Measurements from ENCODE around the gene RPL10.
A peak's percentile ranks its signal among the peaks of the same experiment; 100 is the strongest.
"Not testable (repeated sequence)": the region's sequence is repeated elsewhere in the genome, so short reads cannot be mapped to it uniquely, and the experiment has no call there.

RPL10 gene

DNA sequence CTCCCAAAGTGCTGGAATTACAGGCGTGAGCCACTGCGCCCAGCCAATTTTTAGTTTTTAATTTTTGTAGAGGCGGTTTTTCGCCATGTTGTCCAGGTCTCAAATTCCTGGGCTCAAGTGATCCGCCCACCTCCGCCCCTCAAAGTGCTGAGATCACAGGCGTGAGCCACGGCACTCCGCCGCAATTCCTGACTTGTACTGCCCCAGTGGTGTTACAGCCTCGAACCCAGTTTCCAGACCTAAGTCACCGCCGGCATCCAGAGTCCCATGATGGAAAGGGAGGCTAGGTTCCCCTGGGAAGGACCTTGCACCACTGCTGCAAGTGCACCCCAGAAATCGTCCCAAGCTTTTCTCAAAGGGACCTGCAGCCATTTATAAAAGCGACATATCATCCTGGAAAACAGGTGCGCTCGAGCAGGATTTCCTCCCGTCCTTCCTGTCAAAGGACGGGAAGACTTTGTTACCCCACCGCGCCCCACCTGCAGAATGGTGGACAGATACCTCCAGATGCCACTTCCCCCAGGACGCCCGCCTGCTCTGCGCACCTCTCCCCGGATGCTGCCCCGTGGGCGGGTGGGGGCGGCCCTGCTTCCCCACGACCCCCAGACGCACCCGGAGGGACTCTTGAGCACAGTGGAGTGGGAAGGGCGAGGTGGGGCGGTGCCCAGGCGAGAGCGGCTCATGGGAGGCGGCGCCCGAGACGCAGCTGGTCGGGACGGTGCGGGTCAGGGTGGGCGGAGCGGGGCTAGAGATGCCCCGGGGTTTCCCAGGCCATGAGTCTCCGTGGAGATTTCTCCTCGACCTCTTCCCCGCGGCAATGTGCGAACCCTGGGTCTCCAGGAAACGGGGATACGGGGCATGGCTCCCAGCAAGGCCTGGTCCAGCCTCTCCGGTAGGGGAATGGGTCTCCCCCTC lies 947 bp upstream of the RPL10 start:
- TF ChIP-seq CTCF (IDR thresholded peaks at IDR 0.05; ENCODE audit: insufficient read depth, low read length, poor library complexity, severe bottlenecking): no peak
- Histone ChIP-seq H3K4me3 (replicated peaks; ENCODE audit: low read depth, low read length) (peak overlapping the region; percentile 89), H3K27me3 (replicated peaks; ENCODE audit: control insufficient read depth, insufficient read depth, low read length) (no peaks in the 10 kb centered on the region), H3K36me3 (ENCODE audit: control insufficient read depth, insufficient read depth, low read length) (peaks cover 11% of the 10 kb centered on the region)
- DNase-seq (ENCODE audit: extremely low read depth, insufficient read length): peak; percentile 82

- DNase-seq (ENCODE audit: extremely low read depth, insufficient read length): peak; percentile 76
- peak overlapping the region; percentile 89 for H3K4me3 ChIP-seq (replicated peaks; ENCODE audit: low read depth, low read length)
- TF ChIP-seq CTCF (IDR thresholded peaks at IDR 0.05; ENCODE audit: insufficient read depth, low read length, poor library complexity, severe bottlenecking): peak; percentile 73
- H3K27me3 ChIP-seq (replicated peaks; ENCODE audit: control insufficient read depth, insufficient read depth, low read length): no peaks in the 10 kb centered on the region
- peaks cover 11% of the 10 kb centered on the region for H3K36me3 ChIP-seq (ENCODE audit: control insufficient read depth, insufficient read depth, low read length)
These were observed 720 bp downstream of the RPL10 start for GRCh38 chrX:154398668-154399526.

GRCh38 chrX:154399527-154400368 lies 1.6 kb downstream of the RPL10 start:
- TF ChIP-seq CTCF (IDR thresholded peaks at IDR 0.05; ENCODE audit: insufficient read depth, low read length, poor library complexity, severe bottlenecking): no peak
- no peak for DNase-seq (ENCODE audit: extremely low read depth, insufficient read length)
- Histone ChIP-seq H3K4me3 (replicated peaks; ENCODE audit: low read depth, low read length) (peak overlapping the region; percentile 89), H3K36me3 (ENCODE audit: control insufficient read depth, insufficient read depth, low read length) (peaks cover 11% of the 10 kb centered on the region), H3K27me3 (replicated peaks; ENCODE audit: control insufficient read depth, insufficient read depth, low read length) (no peaks in the 10 kb centered on the region)

GRCh38 chrX:154400369-154400817 lies 2.2 kb downstream of the RPL10 start:
- peak overlapping the region; percentile 89 for H3K4me3 ChIP-seq (replicated peaks; ENCODE audit: low read depth, low read length)
- not testable (repeated sequence) for H3K27me3 ChIP-seq (replicated peaks; ENCODE audit: control insufficient read depth, insufficient read depth, low read length); DNase-seq (ENCODE audit: extremely low read depth, insufficient read length)

DNA sequence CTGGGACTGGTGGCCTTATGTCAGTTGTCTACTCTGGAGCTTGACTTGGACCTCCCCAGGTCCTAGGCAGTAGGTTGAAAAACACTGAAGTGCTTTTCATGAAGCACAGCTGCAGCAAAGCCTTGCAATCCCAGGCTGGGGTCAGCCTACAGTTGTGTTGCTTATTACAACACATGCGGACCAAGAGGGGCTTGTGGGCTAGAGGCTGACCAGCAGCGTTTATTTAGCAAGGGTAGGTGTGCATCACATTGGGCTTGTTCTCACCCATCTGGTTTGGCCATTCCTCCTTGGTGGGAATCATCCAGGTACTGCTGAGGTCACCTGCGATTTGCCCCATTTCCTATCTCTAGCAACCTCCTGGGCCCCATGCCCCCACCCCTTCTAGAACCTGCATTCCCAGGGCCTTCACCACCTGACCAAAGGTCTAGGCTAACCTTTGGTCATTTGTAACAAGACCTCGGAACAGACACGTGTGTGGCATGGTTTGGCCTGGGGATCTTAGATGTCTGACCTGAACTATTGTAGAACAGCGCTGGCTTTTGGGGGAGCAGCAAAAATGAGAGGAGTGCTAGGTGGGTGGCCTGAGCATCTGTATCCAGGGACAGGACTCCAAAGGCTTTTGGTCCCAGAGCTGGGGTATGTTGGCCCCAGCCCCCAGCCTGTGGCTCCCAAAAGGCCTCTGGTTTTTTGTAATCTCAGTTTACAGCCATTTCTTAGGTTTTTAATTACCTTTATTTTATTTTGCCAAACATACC lies 3.0 kb downstream of the RPL10 start:
- no peak for DNase-seq (ENCODE audit: extremely low read depth, insufficient read length)
- H3K36me3 ChIP-seq (ENCODE audit: control insufficient read depth, insufficient read depth, low read length): peaks cover 11% of the 10 kb centered on the region
- no peaks in the 10 kb centered on the region for H3K27me3 ChIP-seq (replicated peaks; ENCODE audit: control insufficient read depth, insufficient read depth, low read length)
- no peak for TF ChIP-seq CTCF (IDR thresholded peaks at IDR 0.05; ENCODE audit: insufficient read depth, low read length, poor library complexity, severe bottlenecking)
- H3K4me3 ChIP-seq (replicated peaks; ENCODE audit: low read depth, low read length): no peak overlapping the region

More at GRCh38 chrX:154400369-154400817, 2.2 kb downstream of the RPL10 start:
- H3K36me3 ChIP-seq (ENCODE audit: control insufficient read depth, insufficient read depth, low read length): peaks cover 11% of the 10 kb centered on the region
